Measurements from ENCODE around the gene ATP6V1G2.
"Not testable (repeated sequence)": the region's sequence is repeated elsewhere in the genome, so short reads cannot be mapped to it uniquely, and the experiment has no call there.

Gene ATP6V1G2

GRCh38 chr6:31546339-31546957 is at the start of gene ATP6V1G2:
TSS of gene ATP6V1G2 (minus strand) at chr6:31546608. CDS start at chr6:31546559, 49 bp downstream.
- Histone ChIP-seq H3K9me3 (ENCODE audit: control insufficient read depth in 2 of 2, low read length in 2 of 2) (no peaks in the 10 kb centered on the region), H3K4me1 (ENCODE audit: control insufficient read depth, insufficient read depth, low read length) (peaks cover 30% of the 10 kb centered on the region), H3K36me3 (ENCODE audit: control insufficient read depth in 2 of 2, insufficient read depth in 2 of 2, low read length in 2 of 2) (peaks cover 0 to 8% of the 10 kb centered on the region in 2 donors), H3K9ac (ENCODE audit: low read length in 2 of 2) (peak within 1 kb of the TSS; percentile 84 to 86), H3K27ac (ENCODE audit: low read length) (peak within 1 kb of the TSS; percentile 46), H3K4me3 (ENCODE audit: low read length in 2 of 2) (peak within 1 kb of the TSS; percentile 66 to 76), H3K27me3 (ENCODE audit: control insufficient read depth in 1 of 2, insufficient read depth in 2 of 2, low read length in 2 of 2) (no peaks in the 10 kb centered on the region)

- Histone ChIP-seq H3K9ac (ENCODE audit: low read length in 2 of 2) (no peak overlapping the region), H3K4me3 (ENCODE audit: low read length in 2 of 2) (no peak overlapping the region), H3K27me3 (ENCODE audit: control insufficient read depth in 1 of 2, insufficient read depth in 2 of 2, low read length in 2 of 2) (peaks cover 0 to 9% of the 10 kb centered on the region in 2 donors), H3K4me1 (ENCODE audit: control insufficient read depth, insufficient read depth, low read length) (no peaks in the 10 kb centered on the region), H3K36me3 (ENCODE audit: control insufficient read depth in 2 of 2, insufficient read depth in 2 of 2, low read length in 2 of 2) (no peaks in the 10 kb centered on the region), H3K9me3 (ENCODE audit: control insufficient read depth in 2 of 2, low read length in 2 of 2) (no peaks in the 10 kb centered on the region), H3K27ac (ENCODE audit: low read length) (no peak overlapping the region)
Observed at GRCh38 chr6:31592396-31592771, 46.0 kb upstream of the ATP6V1G2 start.

- not testable (repeated sequence) for H3K27ac ChIP-seq (ENCODE audit: low read length); H3K9ac ChIP-seq (ENCODE audit: low read length in 2 of 2); H3K4me3 ChIP-seq (ENCODE audit: low read length in 2 of 2); H3K36me3 ChIP-seq (ENCODE audit: control insufficient read depth in 2 of 2, insufficient read depth in 2 of 2, low read length in 2 of 2); H3K9me3 ChIP-seq (ENCODE audit: control insufficient read depth in 2 of 2, low read length in 2 of 2); H3K4me1 ChIP-seq (ENCODE audit: control insufficient read depth, insufficient read depth, low read length)
- peaks cover 7 to 11% of the 10 kb centered on the region in 2 donors for H3K27me3 ChIP-seq (ENCODE audit: control insufficient read depth in 1 of 2, insufficient read depth in 2 of 2, low read length in 2 of 2)
Observed at GRCh38 chr6:31590691-31591090, 44.3 kb upstream of the ATP6V1G2 start.

GRCh38 chr6:31588871-31589650 is 42.7 kb upstream of the ATP6V1G2 start:
- H3K36me3 ChIP-seq (ENCODE audit: control insufficient read depth in 2 of 2, insufficient read depth in 2 of 2, low read length in 2 of 2), result no peaks in the 10 kb centered on the region
- H3K27ac ChIP-seq (ENCODE audit: low read length), result no peak overlapping the region
- peaks cover 7 to 11% of the 10 kb centered on the region in 2 donors for H3K27me3 ChIP-seq (ENCODE audit: control insufficient read depth in 1 of 2, insufficient read depth in 2 of 2, low read length in 2 of 2)
- no peaks in the 10 kb centered on the region for H3K4me1 ChIP-seq (ENCODE audit: control insufficient read depth, insufficient read depth, low read length)
- H3K9me3 ChIP-seq (ENCODE audit: control insufficient read depth in 2 of 2, low read length in 2 of 2), result no peaks in the 10 kb centered on the region
- no peak overlapping the region for H3K4me3 ChIP-seq (ENCODE audit: low read length in 2 of 2)
- H3K9ac ChIP-seq (ENCODE audit: low read length in 2 of 2), result no peak overlapping the region

- Histone ChIP-seq H3K27ac (ENCODE audit: low read length) (no peak overlapping the region), H3K27me3 (ENCODE audit: control insufficient read depth in 1 of 2, insufficient read depth in 2 of 2, low read length in 2 of 2) (peaks cover 7 to 11% of the 10 kb centered on the region in 2 donors), H3K36me3 (ENCODE audit: control insufficient read depth in 2 of 2, insufficient read depth in 2 of 2, low read length in 2 of 2) (no peaks in the 10 kb centered on the region), H3K9me3 (ENCODE audit: control insufficient read depth in 2 of 2, low read length in 2 of 2) (no peaks in the 10 kb centered on the region), H3K4me3 (ENCODE audit: low read length in 2 of 2) (no peak overlapping the region), H3K9ac (ENCODE audit: low read length in 2 of 2) (no peak overlapping the region), H3K4me1 (ENCODE audit: control insufficient read depth, insufficient read depth, low read length) (no peaks in the 10 kb centered on the region)
Observed at GRCh38 chr6:31587791-31588777, 41.7 kb upstream of the ATP6V1G2 start.

- no peak overlapping the region for H3K9ac ChIP-seq (ENCODE audit: low read length in 2 of 2)
- H3K4me3 ChIP-seq (ENCODE audit: low read length in 2 of 2), result no peak overlapping the region
Observed at GRCh38 chr6:31586599-31587281, 40.3 kb upstream of the ATP6V1G2 start.

GRCh38 chr6:31586008-31586407 is 39.6 kb upstream of the ATP6V1G2 start, which contains the start of gene LST1:
TSS of gene LST1 (plus strand) at chr6:31586277. CDS start at chr6:31587300, 1,023 bp downstream.
- H3K27me3 ChIP-seq (ENCODE audit: control insufficient read depth in 1 of 2, insufficient read depth in 2 of 2, low read length in 2 of 2), result peaks cover 7 to 11% of the 10 kb centered on the region in 2 donors
- H3K9ac ChIP-seq (ENCODE audit: low read length in 2 of 2), result no peak within 1 kb of the TSS
- H3K4me1 ChIP-seq (ENCODE audit: control insufficient read depth, insufficient read depth, low read length), result peaks cover 11% of the 10 kb centered on the region
- no peaks in the 10 kb centered on the region for H3K9me3 ChIP-seq (ENCODE audit: control insufficient read depth in 2 of 2, low read length in 2 of 2)
- no peak within 1 kb of the TSS for H3K4me3 ChIP-seq (ENCODE audit: low read length in 2 of 2)
- no peaks in the 10 kb centered on the region for H3K36me3 ChIP-seq (ENCODE audit: control insufficient read depth in 2 of 2, insufficient read depth in 2 of 2, low read length in 2 of 2)
- no peak within 1 kb of the TSS for H3K27ac ChIP-seq (ENCODE audit: low read length)

More at GRCh38 chr6:31586599-31587281, 40.3 kb upstream of the ATP6V1G2 start:
- Histone ChIP-seq H3K9me3 (ENCODE audit: control insufficient read depth in 2 of 2, low read length in 2 of 2) (no peaks in the 10 kb centered on the region), H3K27ac (ENCODE audit: low read length) (no peak overlapping the region), H3K27me3 (ENCODE audit: control insufficient read depth in 1 of 2, insufficient read depth in 2 of 2, low read length in 2 of 2) (peaks cover 7 to 11% of the 10 kb centered on the region in 2 donors), H3K4me1 (ENCODE audit: control insufficient read depth, insufficient read depth, low read length) (peaks cover 5% of the 10 kb centered on the region), H3K36me3 (ENCODE audit: control insufficient read depth in 2 of 2, insufficient read depth in 2 of 2, low read length in 2 of 2) (no peaks in the 10 kb centered on the region)

- peaks cover 7 to 11% of the 10 kb centered on the region in 2 donors for H3K27me3 ChIP-seq (ENCODE audit: control insufficient read depth in 1 of 2, insufficient read depth in 2 of 2, low read length in 2 of 2)
- no peaks in the 10 kb centered on the region for H3K36me3 ChIP-seq (ENCODE audit: control insufficient read depth in 2 of 2, insufficient read depth in 2 of 2, low read length in 2 of 2)
- no peak overlapping the region for H3K4me3 ChIP-seq (ENCODE audit: low read length in 2 of 2)
- H3K9me3 ChIP-seq (ENCODE audit: control insufficient read depth in 2 of 2, low read length in 2 of 2), result no peaks in the 10 kb centered on the region
- no peak overlapping the region for H3K9ac ChIP-seq (ENCODE audit: low read length in 2 of 2)
- H3K27ac ChIP-seq (ENCODE audit: low read length), result no peak overlapping the region
- H3K4me1 ChIP-seq (ENCODE audit: control insufficient read depth, insufficient read depth, low read length), result peaks cover 16% of the 10 kb centered on the region
Observed at GRCh38 chr6:31585491-31585890, 39.1 kb upstream of the ATP6V1G2 start.

- H3K9ac ChIP-seq (ENCODE audit: low read length in 2 of 2), result peak within 1 kb of the TSS; percentile 88 to 91
- peak within 1 kb of the TSS; percentile 92 to 94 for H3K4me3 ChIP-seq (ENCODE audit: low read length in 2 of 2)
- H3K4me1 ChIP-seq (ENCODE audit: control insufficient read depth, insufficient read depth, low read length), result peaks cover 19% of the 10 kb centered on the region
- peak within 1 kb of the TSS; percentile 79 for H3K27ac ChIP-seq (ENCODE audit: low read length)
- H3K36me3 ChIP-seq (ENCODE audit: control insufficient read depth in 2 of 2, insufficient read depth in 2 of 2, low read length in 2 of 2), result no peaks in the 10 kb centered on the region
- no peaks in the 10 kb centered on the region for H3K9me3 ChIP-seq (ENCODE audit: control insufficient read depth in 2 of 2, low read length in 2 of 2)
- peaks cover 2 to 6% of the 10 kb centered on the region in 2 donors for H3K27me3 ChIP-seq (ENCODE audit: control insufficient read depth in 1 of 2, insufficient read depth in 2 of 2, low read length in 2 of 2)
Observed at GRCh38 chr6:31582230-31582643, 35.8 kb upstream of the ATP6V1G2 start, which contains the start of gene LTB. TSS of gene LTB (minus strand) at chr6:31582424. CDS start at chr6:31582417, 7 bp downstream.

Data from stomach smooth muscle (tissue), 2 donors.